GM12878 (cell line): ENCODE results near the gene SUMF2. TPM values are rescaled to one million over a fixed set of nuclear protein-coding genes. Genes with fewer than 3 reads are reported as not detected.

ENCODE experiments used
- CEBPB ChIP-seq, 2 experiments: fragments of 150-350 bp in 1 of 2; IDR thresholded peaks; 2 replicates each; pipeline ENCODE4 v1.6.1; 2012 to 2014; ENCODE audit warnings: low read depth in 2 of 2, low read length in 2 of 2, borderline replicate concordance in 1 of 2, inconsistent platforms in 1 of 2
- EED ChIP-seq: sonication (generic); IDR thresholded peaks from 2 replicates; pipeline ENCODE4 v1.6.1; 2016; ENCODE audit warnings: antibody characterized with exemption, low read depth
- IRF4 ChIP-seq: IDR thresholded peaks from 2 replicates; pipeline ENCODE4 v1.6.1; 2011; ENCODE audit warnings: low read depth, low read length
- MAX ChIP-seq: IDR thresholded peaks from 2 replicates; pipeline ENCODE4 v1.6.1; 2012; ENCODE audit warnings: low read depth, low read length, improper control_type of control experiment
- NKRF ChIP-seq: fragments of 450-650 bp; conservative IDR thresholded peaks from 2 replicates; pipeline ENCODE4 v1.6.1; 2017; ENCODE audit warnings: mild to moderate bottlenecking, moderate library complexity
- RFX5 ChIP-seq: IDR thresholded peaks from 2 replicates; pipeline ENCODE4 v1.6.1; 2011; ENCODE audit warnings: low read depth, low read length, improper control_type of control experiment
- SUZ12 ChIP-seq: fragments of 200-600 bp; sonication (generic); IDR thresholded peaks from one replicate; pipeline ENCODE4 v1.6.1; 2018; ENCODE audit warnings: antibody characterized with exemption, mild to moderate bottlenecking; ENCODE audit not compliant: unreplicated experiment
- WRNIP1 ChIP-seq: IDR thresholded peaks from 2 replicates; pipeline ENCODE4 v1.6.1; 2011; ENCODE audit warnings: low read depth, low read length, improper control_type of control experiment, borderline replicate concordance
- ZNF217 ChIP-seq: fragments of 450-650 bp; IDR thresholded peaks from 2 replicates; pipeline ENCODE4 v1.6.1; 2017; ENCODE audit warnings: antibody characterized with exemption, mild to moderate bottlenecking
- ZNF622 ChIP-seq: fragments of 450-650 bp; IDR thresholded peaks from 2 replicates; pipeline ENCODE4 v1.6.1; 2017; ENCODE audit warnings: mild to moderate bottlenecking, inconsistent platforms
- polyA plus RNA-seq, 11 experiments: library from polyadenylated mRNA; depleted of rRNA in 4 of 11; unstranded in 6 of 11; stranded (reverse) in 5 of 11; fragments of >200 nt; fragmentation: Nextera tagmentation in 4 of 11; fragmentation: Illumina TruSeq in 1 of 11; extraction: Ambion mirVana in 4 of 11; extraction: Trizol in 1 of 11; gene quantifications; 1 replicate in 1 of 11; 2 replicates in 10 of 11; pipeline versions ENCODE4 v1.2.1 to v1.2.3, GENCODE V29; 2011 to 2016; ENCODE audit warnings: inconsistent platforms in 2 of 11, missing spikeins in 2 of 11, low read depth in 1 of 11
- total RNA-seq, 4 experiments: library from RNA; depleted of rRNA in 3 of 4; stranded (reverse); fragments of >200 nt in 3 of 4; fragmentation: Illumina TruSeq in 1 of 4; extraction: Trizol in 1 of 4; gene quantifications; 2 replicates each; pipeline versions ENCODE4 v1.2.1 to v1.2.3, GENCODE V29; 2013 to 2021

Gene SUMF2
- total and polyA plus RNA-seq, 10 of the 15 experiments (the other 5 are each of a cell fraction or from before 2014, with no cell fraction given), result 39.9 to 106 (median 71.7) TPM

GRCh38 chr7:56106108-56107073, 42.3 kb downstream of the SUMF2 start, which contains the start of gene CHCHD2 (continued):
- TF ChIP-seq WRNIP1 (peak; percentile 87; the same call in 1 of the 2 replicates), MAX (peak; percentile 77), RFX5 (0 out of 2 replicates have a peak, but pooled peaks have one; percentile 35), ZNF622 (no peak), NKRF (peak; percentile 89), ZNF217 (0 out of 2 replicates have a peak, but pooled peaks have one; percentile 37), SUZ12 (no peak), IRF4 (no peak), CEBPB (IDR thresholded peaks at IDR 0.05; ENCODE audit: borderline replicate concordance in 1 of 2, low read depth in 2 of 2, low read length in 2 of 2) (no peak), EED (no peak)
